ENCODE data around the gene G2E3.

GRCh38 chr14:30582376-30582775 lies 23.4 kb downstream of the G2E3 start:
- TF ChIP-seq CTCF (IDR thresholded peaks at IDR 0.05) = no peak
- TF ChIP-seq POLR2A (IDR thresholded peaks at IDR 0.05) = no peak
